GM12878 (cell line): Measurements from ENCODE around the gene CRYL1. TPM values are rescaled to one million over a fixed set of nuclear protein-coding genes. Genes with fewer than 3 reads are reported as not detected.

Experiments
- ATAC-seq: fragments of 200-7000 bp; cut with Tn5 transposase; 3 replicates; pipeline ENCODE4 v1.9.1; 2020; ENCODE audit warnings: mild to moderate bottlenecking, moderate library complexity
- Bru-seq: library from RNA; stranded (reverse); fragments of 400-500 nt; gene quantifications from one replicate; lab custom pipeline; 2021; lab: Mats Ljungman, UMichigan
- BruChase-seq, 2 experiments: library from RNA; stranded (reverse); fragments of 400-500 nt; gene quantifications; one replicate each; lab custom pipeline; 2021; lab: Mats Ljungman, UMichigan
- BruUV-seq: library from RNA; stranded (reverse); fragments of 400-500 nt; replicated peaks from 2 replicates; lab custom pipeline; 2021; lab: Mats Ljungman, UMichigan
- CTCF ChIA-PET: fragments of 300-600 bp; sonication (Branson Sonifier 250); formaldehyde crosslinking; extraction: SDS; loops from one replicate; lab custom pipeline; 2021; ENCODE audit warnings: inconsistent platforms; lab: Yijun Ruan, JAX
- POLR2A ChIA-PET: fragments of 350-600 bp; formaldehyde crosslinking; extraction: SDS; loops from one replicate; lab custom pipeline; 2021; ENCODE audit warnings: inconsistent platforms; lab: Charles Lee
- RAD21 ChIA-PET: fragments of 300-600 bp; sonication (Branson Sonifier 250); formaldehyde crosslinking; loops from one replicate; lab custom pipeline; 2023; ENCODE audit warnings: antibody characterized with exemption; ENCODE audit not compliant: unreplicated experiment; lab: Charles Lee
- SMC1A ChIA-PET: fragments of 300-600 bp; sonication (Branson Sonifier 250); formaldehyde crosslinking; loops from one replicate; lab custom pipeline; 2023; ENCODE audit not compliant: unreplicated experiment, uncharacterized antibody; lab: Charles Lee
- DNase-seq: peaks from one replicate; pipeline ENCODE4 v3.0.0-alpha.2; 2011; ENCODE audit warnings: low read depth, low spot score
- FAIRE-seq: peaks from 3 replicates; lab custom pipeline; 2011; peaks lifted over from hg19 to GRCh38; lab: Jason Lieb, UNC
- H2AFZ ChIP-seq: 2 replicates; pipeline ENCODE4 v1.6.0; 2011; ENCODE audit warnings: low read depth, low read length, control low read depth; ENCODE audit not compliant: control insufficient read depth
- H3K27ac ChIP-seq: 2 replicates; pipeline ENCODE4 v1.5.1; 2011; ENCODE audit warnings: control low read depth; ENCODE audit not compliant: control insufficient read depth, insufficient read depth
- H3K27me3 ChIP-seq, 2 experiments: replicated peaks in 1 of 2; 2 replicates each; pipeline versions ENCODE4 v1.6.0 to v1.6.1; 2011; ENCODE audit warnings: low read length in 1 of 2; ENCODE audit not compliant: control insufficient read depth in 2 of 2, insufficient read depth in 2 of 2
- H3K36me3 ChIP-seq, 2 experiments: 2 replicates each; pipeline ENCODE4 v1.5.1; 2011; ENCODE audit warnings: low read length in 1 of 2; ENCODE audit not compliant: control insufficient read depth in 2 of 2, insufficient read depth in 2 of 2
- H3K4me1 ChIP-seq: 2 replicates; pipeline ENCODE4 v1.6.1; 2011; ENCODE audit warnings: mild to moderate bottlenecking, low read length, moderate library complexity, mixed read lengths; ENCODE audit not compliant: control insufficient read depth, insufficient read depth
- H3K4me2 ChIP-seq: 2 replicates; pipeline ENCODE4 v1.6.0; 2011; ENCODE audit warnings: control low read depth; ENCODE audit not compliant: control insufficient read depth, insufficient read depth
- H3K4me3 ChIP-seq: fragments of 200-600 bp; sonication (generic); 2 replicates; pipeline ENCODE4 v1.5.1; 2016
- H3K79me2 ChIP-seq: 2 replicates; pipeline ENCODE4 v1.6.0; 2011; ENCODE audit warnings: low read length; ENCODE audit not compliant: control insufficient read depth, insufficient read depth
- H3K9ac ChIP-seq: 2 replicates; pipeline ENCODE4 v1.8.0; 2011; ENCODE audit warnings: low read length, control low read depth, mixed read lengths; ENCODE audit not compliant: control insufficient read depth, insufficient read depth
- H3K9me3 ChIP-seq: replicated peaks from 3 replicates; pipeline ENCODE4 v1.5.1; 2011; ENCODE audit warnings: mild to moderate bottlenecking, low read length; ENCODE audit not compliant: control insufficient read depth, insufficient read depth
- H4K20me1 ChIP-seq: 2 replicates; pipeline ENCODE4 v1.6.0; 2011; ENCODE audit not compliant: control insufficient read depth, insufficient read depth
- BHLHE40 ChIP-seq, 2 experiments: fragments of 450-650 bp in 1 of 2; IDR thresholded peaks; 2 replicates each; pipeline ENCODE4 v1.6.1; 2011 to 2017; ENCODE audit warnings: low read depth in 2 of 2, borderline replicate concordance in 1 of 2, improper control_type of control experiment in 1 of 2, low read length in 1 of 2, mild to moderate bottlenecking in 1 of 2
- FOXM1 ChIP-seq: IDR thresholded peaks from 2 replicates; pipeline ENCODE4 v1.6.1; 2012; ENCODE audit warnings: low read depth, mild to moderate bottlenecking, inconsistent platforms, low read length, moderate library complexity
- MEF2A ChIP-seq: IDR thresholded peaks from 2 replicates; pipeline ENCODE4 v1.6.1; 2011; ENCODE audit warnings: low read depth, mild to moderate bottlenecking, low read length, moderate library complexity; ENCODE audit not compliant: insufficient read depth
- NFIC ChIP-seq: IDR thresholded peaks from 2 replicates; pipeline ENCODE4 v1.6.1; 2012; ENCODE audit warnings: low read depth, mild to moderate bottlenecking, inconsistent platforms, low read length, moderate library complexity
- PML ChIP-seq: IDR thresholded peaks from 2 replicates; pipeline ENCODE4 v1.6.1; 2012; ENCODE audit warnings: low read length, inconsistent platforms
- POLR2A ChIP-seq: IDR thresholded peaks from 2 replicates; pipeline ENCODE4 v1.6.1; 2011; ENCODE audit warnings: low read depth, mild to moderate bottlenecking, low read length
- TCF7 ChIP-seq: IDR thresholded peaks from 2 replicates; pipeline ENCODE4 v1.6.1; 2014; ENCODE audit warnings: antibody characterized with exemption, borderline replicate concordance
- ZNF384 ChIP-seq: IDR thresholded peaks from 2 replicates; pipeline ENCODE4 v1.6.1; 2012; ENCODE audit warnings: low read depth, mild to moderate bottlenecking, low read length, improper control_type of control experiment, borderline replicate concordance
- ZSCAN29 ChIP-seq: fragments of 450-650 bp; IDR thresholded peaks from 2 replicates; pipeline ENCODE4 v1.6.1; 2017; ENCODE audit warnings: mild to moderate bottlenecking, moderate library complexity
- WGBS: methylation state at CpG from one replicate; pipeline ENCODE4 v1.1.6; 2016; ENCODE audit warnings: low lambda C conversion rate; ENCODE audit not compliant: insufficient replicate concordance, insufficient coverage; ENCODE audit errors: missing lambda C conversion rate; 5-methylcytosine and 5-hydroxymethylcytosine counted together
- in situ Hi-C: fragments of 300-500 bp; cut with MboI; formaldehyde crosslinking; loops from 9 replicates; pipeline ENCODE4 v1.14.3; 2018; ENCODE audit warnings: mixed read lengths
- intact Hi-C: fragments of 100-400 bp; cut with micrococcal nuclease; formaldehyde crosslinking; loops from one replicate; pipeline ENCODE4 v1.14.2; 2022; ENCODE audit not compliant: unreplicated experiment
- long read RNA-seq, 2 experiments: library from polyadenylated mRNA; unstranded; transcript quantifications; one replicate each; pipeline ENCODE4 v2.0.0, GENCODE V29; 2019 to 2020
- polyA minus RNA-seq, 3 experiments: library from RNA; depleted of rRNA, polyadenylated mRNA; stranded (reverse); fragments of >200 nt; gene quantifications; 2 replicates each; pipeline ENCODE4 v1.2.3, GENCODE V29; 2011
- polyA plus RNA-seq, 11 experiments: library from polyadenylated mRNA; depleted of rRNA in 4 of 11; unstranded in 6 of 11; stranded (reverse) in 5 of 11; fragments of >200 nt; fragmentation: Nextera tagmentation in 4 of 11; fragmentation: Illumina TruSeq in 1 of 11; extraction: Ambion mirVana in 4 of 11; extraction: Trizol in 1 of 11; gene quantifications; 1 replicate in 1 of 11; 2 replicates in 10 of 11; pipeline versions ENCODE4 v1.2.1 to v1.2.3, GENCODE V29; 2011 to 2016; ENCODE audit warnings: inconsistent platforms in 2 of 11, missing spikeins in 2 of 11, low read depth in 1 of 11
- total RNA-seq, 4 experiments: library from RNA; depleted of rRNA in 3 of 4; stranded (reverse); fragments of >200 nt in 3 of 4; fragmentation: Illumina TruSeq in 1 of 4; extraction: Trizol in 1 of 4; gene quantifications; 2 replicates each; pipeline versions ENCODE4 v1.2.1 to v1.2.3, GENCODE V29; 2013 to 2021
- TF ChIP-seq, protein P1 (sequence below): fragments of 450-650 bp; formaldehyde crosslinking; IDR thresholded peaks from 2 replicates; pipeline ENCODE4 v1.4.0; 2022; ENCODE audit warnings: mild to moderate bottlenecking, moderate library complexity
- TF ChIP-seq, protein P2 (sequence below): fragments of 450-650 bp; IDR thresholded peaks from 2 replicates; pipeline ENCODE4 v1.6.1; 2016; ENCODE audit warnings: mild to moderate bottlenecking

The CRYL1 gene, protein sequence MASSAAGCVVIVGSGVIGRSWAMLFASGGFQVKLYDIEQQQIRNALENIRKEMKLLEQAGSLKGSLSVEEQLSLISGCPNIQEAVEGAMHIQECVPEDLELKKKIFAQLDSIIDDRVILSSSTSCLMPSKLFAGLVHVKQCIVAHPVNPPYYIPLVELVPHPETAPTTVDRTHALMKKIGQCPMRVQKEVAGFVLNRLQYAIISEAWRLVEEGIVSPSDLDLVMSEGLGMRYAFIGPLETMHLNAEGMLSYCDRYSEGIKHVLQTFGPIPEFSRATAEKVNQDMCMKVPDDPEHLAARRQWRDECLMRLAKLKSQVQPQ
- total RNA-seq (2013; cell fraction: nucleolus; rRNA removed) = 24.8 and 28.0 TPM in 2 replicates
- total RNA-seq (2014; rRNA removed) (11.3 and 11.5 TPM in 2 replicates), total RNA-seq (2014; rRNA removed; fragmentation: Illumina TruSeq; extraction: Trizol) (7.3 and 7.5 TPM in 2 replicates), total RNA-seq (2021) (10.4 and 10.7 TPM in 2 replicates), polyA plus RNA-seq (2011; rRNA removed) (33.7 and 36.7 TPM in 2 replicates), polyA plus RNA-seq (2014; fragmentation: Illumina TruSeq; extraction: Trizol) (8.0 and 12.9 TPM in 2 replicates), polyA plus RNA-seq (2014; fragmentation: Nextera tagmentation; extraction: Ambion mirVana) (1 to 10 TPM; 5.5 to 7.9 TPM), polyA plus RNA-seq (2014; rRNA removed) (11.6 and 13.8 TPM in 2 replicates), polyA plus RNA-seq (2016; fragmentation: Nextera tagmentation; extraction: Ambion mirVana) (10 to 100 TPM; 13.0 to 13.8 TPM), polyA minus RNA-seq (2011; rRNA and poly(A)+ RNA removed) (27.8 and 30.2 TPM in 2 replicates), Bru-seq, nascent RNA (percentile 57 among the genes with signal in this experiment), BruChase-seq, experiment 1, labeled RNA remaining after a 6-hour chase (percentile 51 among the genes with signal in this experiment), BruChase-seq, experiment 2, labeled RNA remaining after a 2-hour chase (percentile 46 among the genes with signal in this experiment)
- polyA plus RNA-seq (2011; ENCODE audit: low read depth) = 12.6 TPM
- 38.7 and 51.2 TPM in 2 replicates for polyA plus RNA-seq (2011; cell fraction: cytosol; rRNA removed)
- 19.9 and 25.2 TPM in 2 replicates for polyA plus RNA-seq (2011; cell fraction: nucleus; rRNA removed)
- polyA plus RNA-seq (2012) = 13.4 and 17.8 TPM in 2 replicates
- polyA minus RNA-seq (2011; cell fraction: cytosol; rRNA and poly(A)+ RNA removed) = 4.9 and 6.0 TPM in 2 replicates
- polyA minus RNA-seq (2011; cell fraction: nucleus; rRNA and poly(A)+ RNA removed) = 7.1 and 8.6 TPM in 2 replicates
- long read RNA-seq, experiment 1, transcript CRYL1-201 (8 exons, 1,485 nt) = major isoform, 8 of 13 reads
- long read RNA-seq, experiment 1, partial matches to known transcripts = 1 of 13 reads
- long read RNA-seq, experiment 1, other reads (novel, unspliced or antisense) = 0 of 13 reads
- long read RNA-seq, experiment 2, transcript CRYL1-201 (8 exons, 1,485 nt) = major isoform, 41 of 53 reads
- long read RNA-seq, experiment 2, transcript CRYL1-209 (7 exons, 1,331 nt) = minor isoform, 5 of 53 reads
- long read RNA-seq, experiment 2, partial matches to known transcripts = 3 of 53 reads
- long read RNA-seq, experiment 2, other reads (novel, unspliced or antisense) = 3 of 53 reads

DNA sequence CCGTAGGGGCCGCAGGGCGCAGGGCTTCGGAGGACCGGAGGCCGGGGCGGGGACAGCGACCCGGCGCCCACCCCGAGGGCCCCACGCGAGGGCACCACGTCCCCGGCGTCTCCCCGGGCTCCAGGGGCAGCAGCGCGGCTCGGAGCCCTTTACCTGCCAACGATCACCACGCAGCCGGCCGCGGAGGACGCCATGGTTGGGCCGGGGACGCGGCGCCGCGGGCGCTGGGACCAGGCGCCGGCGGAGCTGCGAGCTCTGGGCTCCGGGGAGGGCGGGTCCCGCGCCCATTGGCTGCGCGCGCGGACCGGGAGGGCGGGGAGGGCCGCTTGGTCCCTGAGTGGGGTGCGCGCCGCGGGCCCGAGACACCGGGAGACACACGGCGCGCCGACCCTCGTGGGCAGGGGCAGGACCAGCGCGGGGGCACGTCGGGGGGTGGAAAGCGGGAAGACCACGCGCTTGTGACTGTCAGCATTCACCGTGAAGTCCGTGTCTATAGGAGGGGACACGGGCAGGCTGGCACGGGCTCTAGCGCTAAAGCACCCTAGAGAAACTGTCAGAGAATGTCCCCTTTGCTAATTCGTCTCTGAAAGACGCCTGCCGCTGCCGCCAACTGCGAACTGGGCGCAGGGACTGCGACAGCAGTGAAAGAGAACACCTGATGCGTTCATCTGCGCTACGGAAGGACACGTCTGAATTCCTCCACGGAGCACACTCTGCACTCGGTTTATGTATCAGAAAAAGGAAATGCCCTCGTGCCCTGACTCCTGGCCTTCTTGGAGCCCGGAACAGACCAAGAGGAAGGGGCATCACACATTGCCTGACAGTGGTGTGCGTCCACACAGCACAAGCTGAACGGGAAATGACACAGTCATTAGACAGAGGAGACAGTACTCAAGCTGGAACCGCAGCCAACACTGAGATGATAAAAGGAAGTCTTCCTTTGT is at the start of gene CRYL1:
Gene CRYL1 (minus strand): TSS at position 257 of the 944 bp plus-strand sequence. CDS start 63 bp downstream, at position 194.
- H3K27ac ChIP-seq = peak within 1 kb of the TSS; percentile 73
- H3K9me3 ChIP-seq = no peaks in the 10 kb centered on the region; the same call in 2 of the 3 replicates
- H4K20me1 ChIP-seq = no peaks in the 10 kb centered on the region
- SMC1A ChIA-PET = interaction anchor here (0.6 to 2.2 kb wide), 4 partner anchors 16 to 42 kb away, joined by 3 to 6 read pairs (median 4); no protein-coding TSS in a partner anchor
- peaks cover 10% of the 10 kb centered on the region for H3K4me1 ChIP-seq
- TSS peak; percentile 93 for BruUV-seq
- CTCF ChIA-PET = interaction anchor here (0.7 to 0.9 kb wide), 2 partner anchors 30 to 570 kb away, joined by 3 to 4 read pairs; no protein-coding TSS in a partner anchor
- H3K27me3 ChIP-seq = no peaks in the 10 kb centered on the region
- DNase-seq = peak; percentile 40
- peak within 1 kb of the TSS; percentile 93 for H2AFZ ChIP-seq
- RAD21 ChIA-PET = interaction anchor here (0.6 to 1.7 kb wide), 3 partner anchors 144 to 329 kb away, joined by 3 to 4 read pairs (median 4); no protein-coding TSS in a partner anchor
- intact Hi-C loops = loop anchor here (2.0 kb wide), 2 partner anchors 41 to 247 kb away; partner anchors contain the start of genes EEF1AKMT1 and IFT88
- peak within 1 kb of the TSS; percentile 97 for H3K4me2 ChIP-seq
- POLR2A ChIA-PET = no interaction called here
- H3K79me2 ChIP-seq = no peaks in the 10 kb centered on the region; the same call in 1 of the 2 replicates
- peak; percentile 96 for ATAC-seq
- in situ Hi-C loops = no loop called here
- no peak for FAIRE-seq
- no peaks in the 10 kb centered on the region for H3K36me3 ChIP-seq
- peak within 1 kb of the TSS; percentile 74 for H3K4me3 ChIP-seq
- H3K9ac ChIP-seq = peak within 1 kb of the TSS; percentile 82
- WGBS = under 1% methylated on average over 37 of the region's 89 CpGs
- TF ChIP-seq, protein P1, sequence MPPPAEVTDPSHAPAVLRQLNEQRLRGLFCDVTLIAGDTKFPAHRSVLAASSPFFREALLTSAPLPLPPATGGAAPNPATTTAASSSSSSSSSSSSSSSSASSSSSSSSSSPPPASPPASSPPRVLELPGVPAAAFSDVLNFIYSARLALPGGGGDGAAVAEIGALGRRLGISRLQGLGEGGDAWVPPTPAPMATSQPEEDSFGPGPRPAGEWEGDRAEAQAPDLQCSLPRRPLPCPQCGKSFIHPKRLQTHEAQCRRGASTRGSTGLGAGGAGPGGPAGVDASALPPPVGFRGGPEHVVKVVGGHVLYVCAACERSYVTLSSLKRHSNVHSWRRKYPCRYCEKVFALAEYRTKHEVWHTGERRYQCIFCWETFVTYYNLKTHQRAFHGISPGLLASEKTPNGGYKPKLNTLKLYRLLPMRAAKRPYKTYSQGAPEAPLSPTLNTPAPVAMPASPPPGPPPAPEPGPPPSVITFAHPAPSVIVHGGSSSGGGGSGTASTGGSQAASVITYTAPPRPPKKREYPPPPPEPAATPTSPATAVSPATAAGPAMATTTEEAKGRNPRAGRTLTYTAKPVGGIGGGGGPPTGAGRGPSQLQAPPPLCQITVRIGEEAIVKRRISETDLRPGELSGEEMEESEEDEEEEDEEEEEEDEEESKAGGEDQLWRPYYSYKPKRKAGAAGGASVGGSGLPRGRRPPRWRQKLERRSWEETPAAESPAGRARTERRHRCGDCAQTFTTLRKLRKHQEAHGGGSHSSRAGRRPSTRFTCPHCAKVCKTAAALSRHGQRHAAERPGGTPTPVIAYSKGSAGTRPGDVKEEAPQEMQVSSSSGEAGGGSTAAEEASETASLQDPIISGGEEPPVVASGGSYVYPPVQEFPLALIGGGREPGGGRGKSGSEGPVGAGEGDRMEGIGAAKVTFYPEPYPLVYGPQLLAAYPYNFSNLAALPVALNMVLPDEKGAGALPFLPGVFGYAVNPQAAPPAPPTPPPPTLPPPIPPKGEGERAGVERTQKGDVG (CRISPR knock-in tag) = no peak
- TF ChIP-seq POLR2A (peak; percentile 86), MEF2A (no peak), ZSCAN29 (no peak), FOXM1 (no peak), TCF7 (no peak), PML (0 out of 2 replicates have a peak, but pooled peaks have one; percentile 43), BHLHE40 (IDR thresholded peaks at IDR 0.05; ENCODE audit: borderline replicate concordance in 1 of 2, low read depth in 2 of 2, low read length in 1 of 2) (peak in 1 of 2 experiments; percentile 62; a peak in 1 of 4 replicates), ZNF384 (no peak), NFIC (no peak)
- TF ChIP-seq, protein P2, sequence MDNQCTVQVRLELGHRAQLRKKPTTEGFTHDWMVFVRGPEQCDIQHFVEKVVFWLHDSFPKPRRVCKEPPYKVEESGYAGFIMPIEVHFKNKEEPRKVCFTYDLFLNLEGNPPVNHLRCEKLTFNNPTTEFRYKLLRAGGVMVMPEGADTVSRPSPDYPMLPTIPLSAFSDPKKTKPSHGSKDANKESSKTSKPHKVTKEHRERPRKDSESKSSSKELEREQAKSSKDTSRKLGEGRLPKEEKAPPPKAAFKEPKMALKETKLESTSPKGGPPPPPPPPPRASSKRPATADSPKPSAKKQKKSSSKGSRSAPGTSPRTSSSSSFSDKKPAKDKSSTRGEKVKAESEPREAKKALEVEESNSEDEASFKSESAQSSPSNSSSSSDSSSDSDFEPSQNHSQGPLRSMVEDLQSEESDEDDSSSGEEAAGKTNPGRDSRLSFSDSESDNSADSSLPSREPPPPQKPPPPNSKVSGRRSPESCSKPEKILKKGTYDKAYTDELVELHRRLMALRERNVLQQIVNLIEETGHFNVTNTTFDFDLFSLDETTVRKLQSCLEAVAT = peak; percentile 57; the same call in 1 of the 2 replicates
